Stimulated activated CD4-positive, alpha-beta T cell treated with anti-CD3 and anti-CD28 coated beads, TNF-alpha, amount 100 ng/mL, for 48 hours (primary cell): ENCODE results near the gene ZNF598.

ENCODE experiments used
- DNase-seq, 3 donors: peaks; one replicate each; pipeline ENCODE4 v3.0.0-alpha.2; 2020; ENCODE audit warnings: low read depth in 3 of 3

ZNF598 gene

DNA sequence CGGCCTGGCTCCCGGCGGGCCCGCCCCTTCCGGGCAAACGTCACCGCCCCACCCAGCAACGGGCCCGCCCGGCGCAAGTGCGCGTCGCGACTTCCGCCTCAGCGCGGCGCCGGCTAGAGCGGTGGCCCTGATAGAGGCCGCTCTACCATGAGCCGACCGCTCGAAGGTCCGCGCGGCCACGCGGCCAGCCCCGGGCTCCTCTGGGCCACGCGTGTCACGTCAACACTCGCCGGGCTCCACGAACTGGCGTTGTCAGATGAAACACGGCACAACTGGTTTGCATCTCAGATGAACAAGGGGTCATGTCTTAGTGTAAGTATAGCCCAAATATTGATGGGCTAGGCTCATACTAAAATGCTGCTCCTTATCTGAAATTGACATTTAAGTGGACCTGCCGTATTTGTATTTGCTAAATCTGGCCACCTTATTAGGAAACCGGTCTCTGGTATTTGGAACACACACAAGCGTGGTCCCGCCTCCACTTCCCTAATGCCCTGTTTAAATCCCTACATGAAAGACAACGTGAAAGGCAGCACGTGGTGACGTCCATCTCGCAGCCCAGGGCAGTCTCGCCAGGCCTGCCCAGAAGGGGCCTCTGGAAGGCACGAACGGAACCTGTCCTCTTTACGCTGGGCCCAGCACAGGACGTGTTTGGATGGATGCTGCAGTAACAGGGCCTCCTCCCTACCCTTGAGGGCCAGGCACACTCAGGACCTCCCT is at the start of gene ZNF598:
ZNF598 (minus strand) TSS at position 31 of the 720 bp plus-strand sequence.
- peak; percentile 58 to 75 (median 65) for DNase-seq

DNA sequence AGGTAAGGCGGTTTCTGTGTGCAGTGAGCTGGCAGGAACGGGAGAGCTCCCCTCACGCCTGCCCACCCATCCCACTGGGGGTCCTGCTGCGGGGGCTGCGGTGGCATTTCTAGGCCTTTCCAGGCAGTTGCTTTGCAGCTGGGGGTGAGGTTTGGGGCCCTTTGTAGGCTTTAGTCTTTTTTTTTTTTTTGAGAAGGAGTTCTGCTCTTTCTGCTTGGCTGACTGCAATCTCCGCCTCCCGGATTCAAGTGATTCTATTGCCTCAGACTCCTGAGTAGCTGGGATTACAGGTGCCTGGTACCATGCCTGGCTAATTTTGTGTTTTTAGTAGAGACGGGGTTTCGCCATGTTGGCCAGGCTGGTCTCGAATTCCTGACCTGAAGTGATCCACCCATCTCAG is 49.3 kb upstream of the ZNF598 start:
- no peak for DNase-seq

DNA sequence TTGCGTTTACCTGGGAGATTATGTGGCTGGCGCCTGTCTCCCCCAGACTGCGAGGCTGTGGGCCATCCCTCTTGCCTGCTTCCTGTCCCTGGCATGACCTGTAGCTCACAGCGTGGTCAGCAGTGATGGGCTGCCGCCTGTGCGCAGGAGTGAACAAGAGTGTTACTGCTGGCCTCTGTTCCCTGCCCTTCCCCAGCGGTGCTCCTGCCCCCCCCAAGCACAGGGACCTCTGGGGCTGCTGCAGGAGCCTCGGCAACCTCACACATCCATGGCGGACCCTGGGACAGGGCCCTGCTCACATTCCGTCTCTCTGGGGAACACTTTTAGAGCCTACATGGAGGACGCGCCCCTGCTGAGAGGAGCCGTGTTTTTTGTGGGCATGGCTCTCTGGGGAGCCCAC is 48.8 kb upstream of the ZNF598 start:
- no peak for DNase-seq

DNA sequence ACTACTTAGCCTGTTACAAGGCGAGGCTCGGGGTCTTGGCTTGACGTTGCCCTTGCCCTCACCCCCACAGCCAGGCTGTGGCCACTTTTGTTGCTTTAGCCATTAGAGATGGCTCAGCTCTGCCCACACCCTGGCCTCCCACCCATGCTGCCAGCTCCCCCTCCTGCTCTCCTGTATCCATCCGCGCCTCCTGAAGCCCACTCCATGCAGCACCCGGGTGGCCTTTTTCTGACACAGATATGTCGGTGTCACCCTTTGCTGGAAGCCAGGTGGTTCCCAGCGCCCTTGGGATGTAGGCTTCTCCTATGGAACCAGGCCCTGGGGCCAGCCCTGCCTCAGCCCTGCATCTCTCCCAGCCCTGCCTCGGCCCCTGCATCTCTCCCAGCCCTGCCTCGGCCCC is 47.8 kb upstream of the ZNF598 start:
- no peak for DNase-seq

DNA sequence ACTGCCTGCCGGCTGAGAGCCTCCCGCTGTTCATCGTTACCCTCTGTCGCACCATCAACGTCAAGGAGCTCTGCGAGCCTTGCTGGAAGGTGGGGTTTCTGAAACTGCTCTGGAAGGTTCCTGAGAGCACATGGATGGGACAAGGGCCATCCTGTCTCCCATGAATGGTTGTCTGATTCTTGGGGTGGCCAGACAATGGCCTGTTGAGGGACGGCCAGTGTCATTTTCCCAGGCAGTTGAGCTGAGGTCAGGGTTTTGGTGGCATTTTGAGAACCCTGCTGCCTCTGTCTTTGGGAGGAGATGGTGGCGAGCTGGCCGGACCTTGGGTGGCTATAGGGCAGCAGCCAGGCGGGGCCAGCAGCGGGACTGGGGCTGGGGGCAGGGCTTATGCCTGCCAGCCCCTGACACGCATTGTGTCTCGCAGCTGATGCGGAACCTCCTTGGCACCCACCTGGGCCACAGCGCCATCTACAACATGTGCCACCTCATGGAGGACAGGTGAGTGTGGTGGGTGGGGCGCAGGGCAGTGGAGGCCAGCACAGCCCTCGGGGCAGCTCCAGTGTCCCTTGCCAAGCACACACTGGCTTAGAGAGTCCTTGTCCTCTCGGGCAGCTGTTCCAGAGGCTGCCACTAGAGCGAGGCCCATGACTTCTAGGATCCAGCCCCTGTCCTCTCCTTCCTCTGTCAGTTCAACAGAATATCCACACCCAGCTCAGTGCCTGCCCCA is 47.2 kb upstream of the ZNF598 start:
- DNase-seq = no peak

DNA sequence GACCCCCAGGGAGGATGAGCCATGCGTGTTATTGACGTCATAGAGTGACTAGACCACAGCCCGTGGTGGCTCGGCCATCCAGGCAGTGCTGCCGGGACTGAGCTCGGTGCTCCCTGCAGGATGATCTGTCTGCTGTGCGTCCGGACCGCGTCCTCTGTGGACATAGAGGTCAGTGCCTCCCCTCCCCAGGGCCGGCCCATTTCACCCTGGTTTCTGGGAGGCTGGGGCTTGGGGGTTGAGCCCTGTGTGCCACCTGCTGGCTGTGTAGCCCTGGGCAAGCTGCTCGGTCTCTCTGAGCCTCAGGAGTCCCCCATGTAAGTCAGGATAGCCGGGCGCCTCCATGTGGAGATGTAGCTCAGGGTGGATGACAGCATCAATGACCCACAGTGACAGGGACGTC is 46.5 kb upstream of the ZNF598 start:
- DNase-seq = no peak

DNA sequence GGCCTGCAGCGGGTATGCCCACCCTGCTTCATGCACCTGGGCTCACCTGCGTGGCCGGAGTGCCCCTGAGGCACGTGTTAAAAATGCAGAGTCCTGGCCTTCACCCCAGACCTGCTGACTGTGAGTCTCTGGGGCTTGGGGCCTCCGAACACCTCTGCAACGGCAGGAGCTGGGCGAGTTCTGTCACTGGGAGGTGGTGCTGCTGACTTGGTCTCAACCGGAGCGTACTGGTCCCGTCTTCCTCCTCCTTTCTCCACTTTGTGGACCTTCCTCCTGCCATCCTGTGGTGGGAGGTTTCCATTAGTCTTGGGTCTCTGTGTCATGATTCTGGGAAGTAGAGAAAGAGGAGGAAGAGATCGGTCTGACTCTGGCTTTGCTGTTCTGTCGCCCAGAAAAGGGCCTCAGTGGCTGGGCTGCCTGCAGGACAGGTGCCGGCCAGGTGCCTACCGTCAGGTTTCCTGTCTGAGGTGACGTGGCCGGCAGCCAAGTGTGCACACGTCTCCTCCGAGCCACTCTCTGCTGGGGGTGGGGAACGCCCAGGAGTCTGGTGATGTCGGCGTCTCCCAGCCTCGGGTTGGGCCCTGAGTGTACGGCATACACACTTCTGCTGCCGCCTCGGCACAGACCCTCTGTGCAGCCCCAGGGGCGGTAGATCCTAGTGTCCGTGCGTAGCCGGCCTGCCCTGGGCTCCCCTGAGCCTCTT is 45.1 kb upstream of the ZNF598 start:
- DNase-seq = no peak

DNA sequence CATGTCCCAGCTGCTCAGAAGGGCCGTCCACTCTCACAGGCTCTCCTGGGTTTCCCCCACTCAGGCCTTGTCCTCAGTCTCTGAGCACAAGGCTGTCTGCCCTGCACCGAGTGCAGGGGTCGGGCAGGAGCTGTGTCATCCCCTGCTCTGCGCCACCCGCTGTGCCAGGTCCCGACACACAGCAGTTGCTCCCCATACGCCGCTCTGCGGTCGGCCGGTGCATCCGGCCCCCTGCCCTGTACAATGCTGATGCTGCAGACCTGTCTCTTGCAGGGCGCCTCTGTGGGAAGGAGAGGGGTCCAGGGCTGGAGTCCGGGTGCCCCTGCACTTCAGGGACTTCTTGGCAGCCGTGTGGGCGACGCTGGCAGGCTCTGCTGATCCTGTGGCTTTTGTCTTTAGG is 44.3 kb upstream of the ZNF598 start:
- no peak for DNase-seq

DNA sequence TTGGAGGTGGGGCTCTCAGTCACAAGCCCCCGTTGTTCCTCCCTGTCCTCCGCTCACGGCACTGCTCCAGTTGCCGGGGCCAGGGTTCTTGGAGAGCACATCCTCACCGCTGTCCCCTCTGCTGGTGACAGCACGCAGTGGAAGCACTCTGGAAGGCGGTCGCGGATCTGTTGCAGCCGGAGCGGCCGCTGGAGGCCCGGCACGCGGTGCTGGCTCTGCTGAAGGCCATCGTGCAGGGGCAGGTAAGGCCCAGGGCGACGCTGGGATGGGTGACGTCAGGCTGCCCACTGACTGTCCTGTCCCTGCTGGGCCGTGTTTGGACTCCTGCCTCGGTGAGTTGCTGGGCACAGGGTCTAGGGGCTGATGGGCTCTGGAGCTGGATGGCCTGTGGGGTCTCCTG is 43.6 kb upstream of the ZNF598 start:
- no peak for DNase-seq

DNA sequence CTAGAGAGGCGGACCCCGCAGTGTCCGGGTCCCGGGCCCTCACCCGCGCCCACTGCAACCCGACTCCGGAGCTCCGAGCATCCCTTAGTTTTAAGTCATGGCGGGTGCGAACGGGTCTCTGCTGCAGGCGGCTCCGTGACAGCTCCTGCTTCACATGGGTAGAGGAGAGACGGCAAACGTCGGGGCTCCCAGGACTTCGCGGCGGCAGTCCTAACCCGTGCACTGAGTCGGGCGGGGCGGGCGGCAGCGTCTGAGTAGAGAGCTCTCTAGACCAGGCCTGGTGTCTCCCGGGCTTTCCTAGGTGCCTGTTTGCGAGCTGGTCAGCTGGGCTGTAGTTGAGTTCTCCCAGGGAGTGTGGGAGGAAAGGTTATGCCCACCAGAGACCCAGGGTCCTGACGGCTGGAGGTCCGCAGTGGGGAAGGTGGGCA is 38.5 kb upstream of the ZNF598 start:
- DNase-seq = no peak

DNA sequence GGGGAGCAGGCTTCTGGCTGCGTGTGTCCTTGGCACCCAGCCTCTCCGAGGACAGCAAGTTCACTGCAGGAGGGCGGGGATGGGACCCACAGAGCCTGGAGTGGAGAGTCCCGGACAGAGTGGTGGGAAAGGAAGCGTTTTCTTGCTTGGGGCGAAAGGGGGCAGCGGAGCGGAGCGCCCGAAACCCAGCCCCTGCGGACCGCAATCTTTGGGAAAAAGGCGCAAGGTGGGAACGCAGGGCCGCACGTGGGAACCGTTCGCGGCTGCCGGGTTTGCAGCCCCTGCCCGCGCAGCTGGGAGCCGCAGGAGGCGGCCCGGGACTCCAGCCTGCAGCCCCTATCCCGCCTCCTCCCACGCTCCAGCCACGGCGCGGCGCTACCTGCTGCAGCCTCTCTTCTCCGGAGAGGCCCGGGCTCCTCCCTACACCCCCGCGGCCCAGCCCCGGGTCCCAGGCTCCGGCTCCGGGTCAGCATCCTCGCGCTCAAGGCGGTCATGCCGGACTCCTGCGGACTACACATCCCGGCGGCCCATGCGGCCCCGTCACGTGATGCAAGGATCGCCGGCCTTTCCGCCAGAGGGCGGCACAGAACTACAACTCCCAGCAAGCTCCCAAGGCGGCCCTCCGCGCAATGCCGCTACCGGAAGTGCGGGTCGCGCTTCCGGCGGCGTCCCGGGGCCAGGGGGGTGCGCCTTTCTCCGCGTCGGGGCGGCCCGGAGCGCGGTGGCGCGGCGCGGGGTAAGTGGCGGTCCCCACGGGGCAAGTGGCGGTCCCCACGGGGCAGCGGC is 37.9 kb upstream of the ZNF598 start, which contains the start of the genes NTHL1 and TSC2:
NTHL1 (minus strand) TSS at position 505 of the 786 bp plus-strand sequence; CDS start at position 494, 11 bp downstream.
TSC2 (plus strand) TSS at position 656 of the 786 bp plus-strand sequence. CDS start 631 bp downstream, outside the sequence.
- peak; percentile 91 to 94 (median 91) for DNase-seq

DNA sequence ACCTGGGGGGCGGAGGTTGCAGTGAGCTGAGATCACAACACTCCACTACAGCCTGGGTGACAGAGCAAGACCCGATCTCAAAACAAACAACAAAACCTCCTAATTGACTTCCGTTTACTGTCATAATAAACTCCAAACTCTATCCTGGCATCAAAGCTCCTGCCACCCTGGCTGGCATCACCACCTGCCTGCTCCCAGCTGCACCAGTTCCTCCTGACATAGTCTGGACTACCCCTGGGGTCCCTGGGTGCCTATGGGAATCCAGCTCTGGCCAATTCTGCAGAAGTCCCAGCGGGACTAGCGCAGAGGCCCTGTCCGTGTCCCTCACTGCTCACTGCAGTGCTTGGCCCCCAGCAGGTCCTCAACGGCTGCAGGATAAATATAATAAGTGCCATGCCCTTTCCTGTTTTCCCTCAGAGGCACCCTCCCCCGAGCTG is 37.3 kb upstream of the ZNF598 start:
- DNase-seq = no peak

DNA sequence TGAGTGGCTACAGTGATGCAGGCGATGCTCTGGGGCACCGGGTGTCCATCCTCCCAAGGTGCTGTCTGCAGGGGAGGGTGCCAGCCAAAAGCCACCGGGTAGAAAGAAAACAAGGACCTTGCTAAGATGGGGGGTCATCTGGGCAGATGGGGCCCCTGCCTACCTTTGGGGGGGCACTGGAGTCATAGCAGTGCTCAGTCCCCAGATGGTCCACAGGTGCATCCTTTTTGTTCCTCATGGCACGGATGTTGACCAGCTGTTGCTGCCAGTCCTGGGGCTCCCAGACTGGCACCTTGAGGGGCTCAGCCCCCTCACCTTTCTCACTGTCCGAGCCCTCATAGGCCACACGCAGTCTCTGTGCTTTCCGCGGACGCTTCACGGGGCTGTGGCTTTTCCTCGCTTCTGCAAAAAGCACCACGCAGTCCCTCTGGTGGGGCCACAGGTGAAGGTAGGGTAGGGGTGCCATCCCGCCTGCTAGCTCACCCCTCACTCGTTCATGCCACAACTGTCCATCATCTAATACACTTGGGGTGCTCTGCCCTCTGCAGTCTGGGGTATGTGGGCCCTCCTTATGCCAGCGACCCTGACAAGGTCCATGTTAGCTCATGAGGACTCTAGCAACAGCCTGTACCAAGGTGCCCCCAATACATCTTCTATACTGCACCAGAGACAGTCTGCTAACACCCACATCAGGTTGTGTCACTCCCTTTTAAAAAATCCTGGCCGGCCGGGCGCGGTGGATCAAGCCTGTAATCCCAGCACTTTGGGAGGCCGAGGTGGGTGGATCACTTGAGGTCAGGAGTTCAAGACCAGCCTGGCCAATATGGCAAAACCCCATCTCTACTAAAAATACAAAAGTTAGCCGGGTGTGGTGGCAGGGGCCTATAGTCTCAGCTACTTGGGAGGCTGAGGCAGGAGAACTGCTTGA is 36.6 kb upstream of the ZNF598 start:
- DNase-seq = no peak

DNA sequence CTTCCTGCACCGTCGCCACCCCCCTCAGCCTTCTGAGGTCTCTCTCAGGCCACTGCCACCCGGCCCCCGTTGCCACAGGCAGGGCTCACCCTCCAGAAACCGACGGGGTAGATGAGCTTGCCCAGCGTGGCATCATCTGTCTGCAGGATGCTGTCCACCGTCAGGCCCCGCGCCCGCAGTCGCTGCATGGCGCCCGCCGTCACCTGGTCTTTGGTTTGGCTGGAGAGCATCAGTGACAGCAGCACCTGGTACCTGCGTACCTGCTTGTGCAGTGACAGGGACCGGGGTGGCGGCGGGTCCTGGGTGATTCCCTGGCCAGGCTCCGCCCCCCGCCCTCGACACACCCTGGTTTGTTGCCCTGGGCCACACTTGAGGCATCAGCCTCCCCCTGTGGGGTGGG is 34.9 kb upstream of the ZNF598 start:
- DNase-seq = no peak

DNA sequence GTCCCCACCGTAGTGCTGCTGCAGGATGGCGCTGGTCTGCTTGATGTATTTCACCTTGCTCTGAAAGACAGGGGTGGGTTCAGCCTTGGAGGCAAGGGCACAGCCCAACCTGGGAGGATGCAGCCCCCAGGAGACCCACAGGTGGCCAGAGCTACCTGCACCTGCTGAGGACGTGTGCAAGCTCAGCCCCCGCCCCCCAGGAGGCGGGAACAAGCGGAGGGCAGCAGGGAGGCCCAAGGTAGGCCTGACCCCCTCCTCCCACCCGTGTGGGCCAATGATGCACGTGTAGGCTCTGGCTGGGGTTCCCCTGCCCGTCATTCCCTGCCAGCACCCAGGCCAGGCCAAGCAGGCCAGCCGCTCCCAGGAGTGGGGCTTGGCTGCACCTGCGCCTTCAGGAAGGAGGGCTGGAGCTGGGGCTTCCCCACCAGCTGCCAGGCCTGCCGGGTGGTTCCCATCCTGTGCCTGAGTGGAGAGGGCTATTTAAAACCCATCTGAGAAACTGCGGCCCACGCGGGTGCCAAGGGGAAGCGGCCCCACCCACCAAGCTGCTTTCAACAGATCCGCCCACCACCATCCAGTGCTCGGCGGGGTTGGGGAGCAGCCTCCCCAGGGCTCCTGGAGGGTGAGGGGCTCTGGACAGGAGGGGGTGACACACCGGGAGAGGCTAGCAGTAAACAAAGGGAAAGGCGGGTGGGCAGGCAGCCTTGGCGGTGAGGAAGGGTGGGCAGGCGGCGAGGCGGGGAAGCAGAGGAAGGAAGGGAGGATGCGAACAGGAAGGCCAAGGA is 34.2 kb upstream of the ZNF598 start:
- no peak for DNase-seq

DNA sequence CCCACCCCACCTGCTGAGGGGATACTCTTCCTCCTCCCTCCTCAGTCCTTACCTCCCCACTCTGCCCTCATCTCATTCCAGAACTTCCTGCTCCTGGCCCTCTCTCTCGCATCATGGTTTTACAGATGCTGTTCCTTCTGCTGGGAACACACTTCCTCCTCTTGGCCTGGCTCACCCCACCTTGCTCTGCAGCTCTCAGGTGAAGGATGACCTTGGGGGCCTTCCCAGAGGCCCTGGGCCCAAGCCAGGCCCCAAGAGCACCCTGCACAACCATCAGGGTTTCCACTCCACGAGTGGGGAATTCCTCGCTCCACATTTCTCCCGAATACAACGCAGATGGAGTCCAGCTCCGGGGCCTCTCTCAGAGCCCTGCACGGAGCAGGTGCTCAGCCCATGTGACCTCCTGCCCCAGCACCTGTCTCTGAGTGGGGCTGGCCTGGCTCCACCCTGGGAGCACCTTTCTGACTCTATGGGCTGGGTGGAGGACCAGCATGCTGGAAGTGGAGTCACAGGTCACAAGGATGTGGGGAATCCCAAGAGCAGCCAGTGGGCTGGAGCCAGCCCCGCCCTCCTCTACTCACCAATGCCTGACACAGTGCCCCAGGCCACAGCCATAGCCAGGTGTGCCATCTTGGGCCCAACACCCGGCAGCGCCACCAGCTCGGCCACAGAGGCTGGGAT is 33.5 kb upstream of the ZNF598 start:
- DNase-seq = no peak

DNA sequence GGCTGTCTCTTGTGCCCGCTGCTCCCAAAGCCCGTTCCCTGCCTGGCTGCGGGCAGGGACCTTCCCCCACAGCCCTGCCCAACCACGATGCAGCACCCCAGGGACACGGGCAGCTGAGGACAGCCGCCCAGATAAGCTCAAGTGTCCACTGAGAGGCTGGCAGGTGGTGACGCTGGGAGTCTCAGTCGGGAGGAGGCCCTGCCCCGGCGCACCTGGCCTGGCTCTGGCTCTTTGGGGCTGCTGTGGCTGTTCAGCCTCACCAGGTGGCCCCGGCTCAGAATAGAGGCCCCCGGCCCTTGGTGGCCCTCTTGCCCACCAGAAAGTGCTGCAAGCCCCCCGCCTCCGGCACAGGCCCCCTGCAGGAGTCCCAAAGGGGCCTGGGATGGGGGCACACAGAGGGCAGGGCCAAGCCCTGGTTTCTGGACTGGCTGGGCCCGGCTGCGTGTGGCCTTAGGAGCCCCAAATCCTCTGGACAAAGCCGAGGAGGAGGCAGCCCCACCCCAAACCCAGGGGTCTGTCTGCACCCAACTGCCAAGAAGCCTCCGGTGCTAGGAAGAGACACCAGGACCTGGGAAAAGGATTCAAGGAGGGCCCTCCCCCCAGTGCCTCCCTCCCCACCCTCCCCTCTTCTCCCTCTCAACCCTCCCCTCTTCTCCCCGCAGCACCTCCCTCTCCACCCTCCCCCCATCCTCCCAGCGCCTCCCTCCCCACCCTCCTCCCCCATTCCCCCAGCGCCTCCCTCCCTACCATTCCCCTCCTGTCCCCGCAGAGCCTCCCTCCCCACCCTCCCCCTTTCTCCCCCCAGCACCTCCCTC is 32.8 kb upstream of the ZNF598 start:
- DNase-seq = no peak

DNA sequence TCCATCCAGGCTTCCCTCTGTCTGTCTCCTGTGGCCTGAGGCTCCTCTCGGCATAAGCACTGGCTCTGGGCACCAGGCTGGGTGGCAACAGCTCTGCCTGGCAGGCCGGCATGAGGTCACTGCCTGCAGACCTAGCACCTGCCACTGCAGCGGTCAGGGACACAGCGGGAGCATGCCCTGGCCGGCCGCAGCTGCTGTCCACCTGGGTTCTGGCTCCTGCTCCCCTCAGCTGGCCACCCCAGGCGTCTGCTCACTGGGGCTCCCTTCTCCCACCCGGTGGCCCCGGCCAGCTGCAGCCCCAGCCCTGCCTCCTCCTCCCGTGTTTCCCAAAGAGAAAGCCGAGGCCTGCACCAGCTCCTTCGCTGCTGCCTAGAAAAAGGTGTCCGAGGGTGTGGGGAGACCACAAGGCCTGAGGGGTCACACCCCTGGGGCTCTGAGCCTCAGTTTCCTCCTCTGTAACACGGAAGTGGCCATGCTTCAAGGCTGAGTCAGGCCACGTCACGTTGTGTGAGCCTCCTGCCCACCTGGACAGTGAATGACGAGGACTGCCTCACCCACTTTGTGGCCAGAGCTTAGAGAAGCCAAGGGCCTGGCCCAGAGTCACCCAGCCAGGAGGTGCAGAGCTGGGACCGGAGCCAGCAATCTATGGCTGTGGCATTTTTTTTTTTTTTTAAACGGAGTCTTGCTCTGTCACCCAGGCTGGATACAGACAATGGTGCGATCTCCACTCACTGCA is 31.3 kb upstream of the ZNF598 start:
- no peak for DNase-seq
